Panc1 (cell line): ENCODE data around the gene CIITA. TPM values are rescaled to one million over a fixed set of nuclear protein-coding genes. Genes with fewer than 3 reads are reported as not detected.

ENCODE experiments used
- ATAC-seq: fragments of 200-7000 bp; cut with Tn5 transposase; 2 replicates; pipeline ENCODE4 v1.9.1; 2020; ENCODE audit warnings: mild to moderate bottlenecking, moderate library complexity
- BruUV-seq: library from RNA; stranded (reverse); fragments of 400-500 nt; replicated peaks from 2 replicates; lab custom pipeline; 2021; lab: Mats Ljungman, UMichigan
- CTCF ChIA-PET: fragments of 300-600 bp; sonication (Branson Sonifier 250); formaldehyde crosslinking; loops from one replicate; lab custom pipeline; 2022; ENCODE audit warnings: antibody characterized with exemption; lab: Charles Lee
- POLR2A ChIA-PET: fragments of 300-600 bp; sonication (Branson Sonifier 250); formaldehyde crosslinking; loops from one replicate; lab custom pipeline; 2022; ENCODE audit warnings: antibody characterized with exemption; lab: Charles Lee
- DNase-seq: peaks from one replicate; pipeline ENCODE4 v3.0.0-alpha.2; 2010; ENCODE audit warnings: low read depth, low spot score
- H3K27ac ChIP-seq: 2 replicates; pipeline ENCODE4 v1.5.1; 2011; ENCODE audit warnings: mild to moderate bottlenecking, low read length, inconsistent platforms
- H3K27me3 ChIP-seq: fragments of 200-500 bp; sonication (Bioruptor generic); 2 replicates; pipeline ENCODE4 v1.6.0; 2014; ENCODE audit warnings: low read length, inconsistent platforms; ENCODE audit not compliant: control insufficient read depth, insufficient read depth
- H3K36me3 ChIP-seq: fragments of 200-500 bp; sonication (Bioruptor generic); 2 replicates; pipeline ENCODE4 v1.5.1; 2014; ENCODE audit warnings: inconsistent platforms, mild to moderate bottlenecking, low read length, moderate library complexity; ENCODE audit not compliant: control insufficient read depth, insufficient read depth
- H3K4me1 ChIP-seq: 2 replicates; pipeline ENCODE4 v1.5.1; 2011; ENCODE audit warnings: inconsistent platforms, mild to moderate bottlenecking, low read length, moderate library complexity; ENCODE audit not compliant: control insufficient read depth, insufficient read depth
- H3K4me3 ChIP-seq, 2 experiments: 2 replicates each; pipeline ENCODE4 v1.5.1; 2011 to 2012; ENCODE audit warnings: low read depth in 2 of 2, low read length in 2 of 2, mild to moderate bottlenecking in 2 of 2, inconsistent platforms in 1 of 2, moderate library complexity in 1 of 2
- H3K9me3 ChIP-seq: fragments of 200-500 bp; sonication (Bioruptor generic); 2 replicates; pipeline ENCODE4 v1.5.1; 2014; ENCODE audit warnings: low read depth, mild to moderate bottlenecking, inconsistent platforms, low read length, moderate library complexity; ENCODE audit not compliant: control insufficient read depth, insufficient read depth
- POLR2AphosphoS5 ChIP-seq: IDR thresholded peaks from 2 replicates; pipeline ENCODE4 v1.6.1; 2012; ENCODE audit warnings: mild to moderate bottlenecking, low read depth, low read length, moderate library complexity
- SIN3A ChIP-seq: IDR thresholded peaks from 2 replicates; pipeline ENCODE4 v1.6.1; 2012; ENCODE audit warnings: low read depth, mild to moderate bottlenecking, low read length, moderate library complexity, borderline replicate concordance; ENCODE audit not compliant: insufficient read depth
- TCF7L2 ChIP-seq: IDR thresholded peaks from 2 replicates; pipeline ENCODE4 v1.6.1; 2011; ENCODE audit warnings: mild to moderate bottlenecking, low read depth, low read length, inconsistent platforms
- in situ Hi-C: cut with HindIII; loops from 2 replicates; pipeline ENCODE4 v1.10.0; 2016; ENCODE audit warnings: low sequenced_read_pairs, low pct_unique_long_range_greater_than_20kb
- intact Hi-C: fragments of 100-400 bp; cut with micrococcal nuclease; formaldehyde crosslinking; loops from one replicate; pipeline ENCODE4 v1.10.0; 2022; ENCODE audit not compliant: unreplicated experiment
- total RNA-seq: library from RNA; stranded (reverse); gene quantifications from one replicate; pipeline ENCODE4 v1.2.1, GENCODE V29; 2021; ENCODE audit not compliant: unreplicated experiment
- TF ChIP-seq, protein P1 (sequence below), 2 experiments: IDR thresholded peaks; 2 replicates each; pipeline ENCODE4 v1.6.1; 2011 to 2012; ENCODE audit warnings: low read depth in 2 of 2, control low read depth in 1 of 2, low read length in 1 of 2, mild to moderate bottlenecking in 1 of 2, moderate library complexity in 1 of 2; ENCODE audit not compliant: insufficient read depth in 1 of 2
- TF ChIP-seq, protein P2 (sequence below): fragments of 450-650 bp; IDR thresholded peaks from 2 replicates; pipeline ENCODE4 v1.5.1; 2017; ENCODE audit warnings: mild to moderate bottlenecking

Gene CIITA
- total RNA-seq, 1 experiment from 2014 or later: 0.41 TPM

GRCh38 chr16:10920726-10921427 lies 43.9 kb downstream of the CIITA start:
- in situ Hi-C loops: no loop called here
- no peak for DNase-seq
- ChIA-PET CTCF (no interaction called here), POLR2A (no interaction called here)
- TF ChIP-seq SIN3A (no peak), POLR2AphosphoS5 (no peak), TCF7L2 (no peak)
- TF ChIP-seq, protein P1, sequence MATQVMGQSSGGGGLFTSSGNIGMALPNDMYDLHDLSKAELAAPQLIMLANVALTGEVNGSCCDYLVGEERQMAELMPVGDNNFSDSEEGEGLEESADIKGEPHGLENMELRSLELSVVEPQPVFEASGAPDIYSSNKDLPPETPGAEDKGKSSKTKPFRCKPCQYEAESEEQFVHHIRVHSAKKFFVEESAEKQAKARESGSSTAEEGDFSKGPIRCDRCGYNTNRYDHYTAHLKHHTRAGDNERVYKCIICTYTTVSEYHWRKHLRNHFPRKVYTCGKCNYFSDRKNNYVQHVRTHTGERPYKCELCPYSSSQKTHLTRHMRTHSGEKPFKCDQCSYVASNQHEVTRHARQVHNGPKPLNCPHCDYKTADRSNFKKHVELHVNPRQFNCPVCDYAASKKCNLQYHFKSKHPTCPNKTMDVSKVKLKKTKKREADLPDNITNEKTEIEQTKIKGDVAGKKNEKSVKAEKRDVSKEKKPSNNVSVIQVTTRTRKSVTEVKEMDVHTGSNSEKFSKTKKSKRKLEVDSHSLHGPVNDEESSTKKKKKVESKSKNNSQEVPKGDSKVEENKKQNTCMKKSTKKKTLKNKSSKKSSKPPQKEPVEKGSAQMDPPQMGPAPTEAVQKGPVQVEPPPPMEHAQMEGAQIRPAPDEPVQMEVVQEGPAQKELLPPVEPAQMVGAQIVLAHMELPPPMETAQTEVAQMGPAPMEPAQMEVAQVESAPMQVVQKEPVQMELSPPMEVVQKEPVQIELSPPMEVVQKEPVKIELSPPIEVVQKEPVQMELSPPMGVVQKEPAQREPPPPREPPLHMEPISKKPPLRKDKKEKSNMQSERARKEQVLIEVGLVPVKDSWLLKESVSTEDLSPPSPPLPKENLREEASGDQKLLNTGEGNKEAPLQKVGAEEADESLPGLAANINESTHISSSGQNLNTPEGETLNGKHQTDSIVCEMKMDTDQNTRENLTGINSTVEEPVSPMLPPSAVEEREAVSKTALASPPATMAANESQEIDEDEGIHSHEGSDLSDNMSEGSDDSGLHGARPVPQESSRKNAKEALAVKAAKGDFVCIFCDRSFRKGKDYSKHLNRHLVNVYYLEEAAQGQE (IDR thresholded peaks at IDR 0.05; ENCODE audit: insufficient read depth in 1 of 2, low read depth in 2 of 2, low read length in 1 of 2): no peak
- TF ChIP-seq, protein P2, sequence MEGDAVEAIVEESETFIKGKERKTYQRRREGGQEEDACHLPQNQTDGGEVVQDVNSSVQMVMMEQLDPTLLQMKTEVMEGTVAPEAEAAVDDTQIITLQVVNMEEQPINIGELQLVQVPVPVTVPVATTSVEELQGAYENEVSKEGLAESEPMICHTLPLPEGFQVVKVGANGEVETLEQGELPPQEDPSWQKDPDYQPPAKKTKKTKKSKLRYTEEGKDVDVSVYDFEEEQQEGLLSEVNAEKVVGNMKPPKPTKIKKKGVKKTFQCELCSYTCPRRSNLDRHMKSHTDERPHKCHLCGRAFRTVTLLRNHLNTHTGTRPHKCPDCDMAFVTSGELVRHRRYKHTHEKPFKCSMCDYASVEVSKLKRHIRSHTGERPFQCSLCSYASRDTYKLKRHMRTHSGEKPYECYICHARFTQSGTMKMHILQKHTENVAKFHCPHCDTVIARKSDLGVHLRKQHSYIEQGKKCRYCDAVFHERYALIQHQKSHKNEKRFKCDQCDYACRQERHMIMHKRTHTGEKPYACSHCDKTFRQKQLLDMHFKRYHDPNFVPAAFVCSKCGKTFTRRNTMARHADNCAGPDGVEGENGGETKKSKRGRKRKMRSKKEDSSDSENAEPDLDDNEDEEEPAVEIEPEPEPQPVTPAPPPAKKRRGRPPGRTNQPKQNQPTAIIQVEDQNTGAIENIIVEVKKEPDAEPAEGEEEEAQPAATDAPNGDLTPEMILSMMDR: no peak
- no peaks in the 10 kb centered on the region for H3K36me3 ChIP-seq
- H3K4me1 ChIP-seq: peaks cover 4% of the 10 kb centered on the region; the same call in 1 of the 2 replicates
- no peak for ATAC-seq
- no peak overlapping the region for H3K4me3 ChIP-seq
- no TSS peak for BruUV-seq
- no peak overlapping the region for H3K27ac ChIP-seq
- H3K9me3 ChIP-seq: no peaks in the 10 kb centered on the region
- no peaks in the 10 kb centered on the region for H3K27me3 ChIP-seq
- intact Hi-C loops: loop anchor here (5.0 kb wide), 1 partner anchor 184 kb away; no protein-coding TSS in a partner anchor

- Histone ChIP-seq H3K9me3 (no peaks in the 10 kb centered on the region), H3K4me1 (peaks cover 4% of the 10 kb centered on the region; the same call in 1 of the 2 replicates), H3K27ac (no peak overlapping the region), H3K36me3 (no peaks in the 10 kb centered on the region), H3K27me3 (no peaks in the 10 kb centered on the region), H3K4me3 (no peak overlapping the region)
- ChIA-PET CTCF (interaction anchor here (0.6 kb wide), 1 partner anchor 1506 kb away, joined by 5 read pairs; no protein-coding TSS in a partner anchor), POLR2A (no interaction called here)
- DNase-seq: no peak
- BruUV-seq: no TSS peak
- in situ Hi-C loops: no loop called here
- ATAC-seq: no peak
- TF ChIP-seq, protein P1 (IDR thresholded peaks at IDR 0.05; ENCODE audit: insufficient read depth in 1 of 2, low read depth in 2 of 2, low read length in 1 of 2): no peak
- TF ChIP-seq TCF7L2: no peak
- TF ChIP-seq SIN3A: no peak
- TF ChIP-seq POLR2AphosphoS5: no peak
- TF ChIP-seq, protein P2: no peak
- intact Hi-C loops: loop anchor here (5.0 kb wide), 1 partner anchor 184 kb away; no protein-coding TSS in a partner anchor
These were observed 44.7 kb downstream of the CIITA start for GRCh38 chr16:10921536-10922327.
